ENCODE data around the gene CDKAL1.

GRCh38 chr6:21277601-21278374, 743.5 kb downstream of the CDKAL1 start:
- TF ChIP-seq USF2 (IDR thresholded peaks at IDR 0.05): no peak
- no peak for TF ChIP-seq CTCF (IDR thresholded peaks at IDR 0.05)
- no peak for TF ChIP-seq TP53 (CRISPR knock-in tag; IDR thresholded peaks at IDR 0.05)
- TF ChIP-seq NFE2L2 (conservative IDR thresholded peaks at IDR 0.05; ENCODE audit: low read length): no peak
- no peak for TF ChIP-seq CHD2 (IDR thresholded peaks at IDR 0.05; ENCODE audit: low read length, partially characterized antibody)
- no peak for TF ChIP-seq EP300 (IDR thresholded peaks at IDR 0.05)
- no peak for TF ChIP-seq BHLHE40 (IDR thresholded peaks at IDR 0.05; ENCODE audit: low read depth, low read length)
- TF ChIP-seq POLR2A (IDR thresholded peaks at IDR 0.05; ENCODE audit: low read length): no peak
- TF ChIP-seq RCOR1 (IDR thresholded peaks at IDR 0.05; ENCODE audit: low read depth, low read length): no peak
- TF ChIP-seq RAD21 (conservative IDR thresholded peaks at IDR 0.05 in 1 of 2, IDR thresholded peaks at IDR 0.05 in 1 of 2): no peak
- no peak for TF ChIP-seq POLR2AphosphoS2 (conservative IDR thresholded peaks at IDR 0.05; ENCODE audit: low read length)
- no peak for TF ChIP-seq HOXA7 (CRISPR knock-in tag; IDR thresholded peaks at IDR 0.05)
- no peak for TF ChIP-seq MAX (IDR thresholded peaks at IDR 0.05)
